ENCODE results near the gene CDK10.

- TF ChIP-seq, protein P1, sequence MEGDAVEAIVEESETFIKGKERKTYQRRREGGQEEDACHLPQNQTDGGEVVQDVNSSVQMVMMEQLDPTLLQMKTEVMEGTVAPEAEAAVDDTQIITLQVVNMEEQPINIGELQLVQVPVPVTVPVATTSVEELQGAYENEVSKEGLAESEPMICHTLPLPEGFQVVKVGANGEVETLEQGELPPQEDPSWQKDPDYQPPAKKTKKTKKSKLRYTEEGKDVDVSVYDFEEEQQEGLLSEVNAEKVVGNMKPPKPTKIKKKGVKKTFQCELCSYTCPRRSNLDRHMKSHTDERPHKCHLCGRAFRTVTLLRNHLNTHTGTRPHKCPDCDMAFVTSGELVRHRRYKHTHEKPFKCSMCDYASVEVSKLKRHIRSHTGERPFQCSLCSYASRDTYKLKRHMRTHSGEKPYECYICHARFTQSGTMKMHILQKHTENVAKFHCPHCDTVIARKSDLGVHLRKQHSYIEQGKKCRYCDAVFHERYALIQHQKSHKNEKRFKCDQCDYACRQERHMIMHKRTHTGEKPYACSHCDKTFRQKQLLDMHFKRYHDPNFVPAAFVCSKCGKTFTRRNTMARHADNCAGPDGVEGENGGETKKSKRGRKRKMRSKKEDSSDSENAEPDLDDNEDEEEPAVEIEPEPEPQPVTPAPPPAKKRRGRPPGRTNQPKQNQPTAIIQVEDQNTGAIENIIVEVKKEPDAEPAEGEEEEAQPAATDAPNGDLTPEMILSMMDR (IDR thresholded peaks at IDR 0.05), result no peak
- TF ChIP-seq EP300 (IDR thresholded peaks at IDR 0.05), result no peak
Observed at GRCh38 chr16:89667633-89668032, 18.9 kb upstream of the CDK10 start.

Data from tibial nerve (tissue), 4 donors.